HEK293T (cell line): ENCODE results near the gene RIC8A.

Experiments used
- CTCF ChIA-PET: fragments of 350-600 bp; formaldehyde crosslinking; extraction: SDS; loops from one replicate; lab custom pipeline; 2021; ENCODE audit warnings: antibody characterized with exemption, inconsistent platforms; lab: Yijun Ruan, JAX
- POLR2A ChIA-PET: fragments of 350-600 bp; formaldehyde crosslinking; extraction: SDS; loops from one replicate; lab custom pipeline; 2020; ENCODE audit warnings: antibody characterized with exemption, inconsistent platforms; lab: Yijun Ruan, JAX
- DNase-seq: peaks from one replicate; pipeline ENCODE4 v3.0.0; 2012; ENCODE audit warnings: mixed read lengths; ENCODE audit errors: extremely low spot score
- ARNT ChIP-seq: fragments of 450-650 bp; IDR thresholded peaks from 2 replicates; pipeline ENCODE4 v1.6.1; 2017; ENCODE audit warnings: mild to moderate bottlenecking
- BHLHE40 ChIP-seq: fragments of 450-650 bp; IDR thresholded peaks from 2 replicates; pipeline ENCODE4 v1.6.1; 2016; ENCODE audit warnings: mild to moderate bottlenecking, moderate library complexity, borderline replicate concordance
- CTBP1 ChIP-seq: fragments of 450-650 bp; IDR thresholded peaks from 2 replicates; pipeline ENCODE4 v1.6.1; 2016; ENCODE audit warnings: borderline replicate concordance
- ELF4 ChIP-seq: fragments of 450-650 bp; IDR thresholded peaks from 2 replicates; pipeline ENCODE4 v1.6.1; 2017; ENCODE audit warnings: antibody characterized with exemption
- FOXA1 ChIP-seq: fragments of 450-650 bp; IDR thresholded peaks from 2 replicates; pipeline ENCODE4 v1.6.1; 2016; ENCODE audit warnings: mild to moderate bottlenecking
- FOXK2 ChIP-seq: fragments of 450-650 bp; IDR thresholded peaks from 2 replicates; pipeline ENCODE4 v1.6.1; 2016; ENCODE audit warnings: mild to moderate bottlenecking
- FOXM1 ChIP-seq: fragments of 450-650 bp; IDR thresholded peaks from 2 replicates; pipeline ENCODE4 v1.6.1; 2017; ENCODE audit warnings: mild to moderate bottlenecking, borderline replicate concordance
- HDGF ChIP-seq: fragments of 450-650 bp; IDR thresholded peaks from 2 replicates; pipeline ENCODE4 v1.6.1; 2017; ENCODE audit warnings: antibody characterized with exemption, borderline replicate concordance
- L3MBTL2 ChIP-seq: fragments of 450-650 bp; conservative IDR thresholded peaks from 2 replicates; pipeline ENCODE4 v1.6.1; 2016; ENCODE audit warnings: mild to moderate bottlenecking
- LEF1 ChIP-seq: fragments of 450-650 bp; IDR thresholded peaks from 2 replicates; pipeline ENCODE4 v1.6.1; 2017; ENCODE audit warnings: mild to moderate bottlenecking, borderline replicate concordance
- NFRKB ChIP-seq: fragments of 450-650 bp; IDR thresholded peaks from 2 replicates; pipeline ENCODE4 v1.6.1; 2016; ENCODE audit warnings: mild to moderate bottlenecking, moderate library complexity
- SP1 ChIP-seq: fragments of 450-650 bp; IDR thresholded peaks from 2 replicates; pipeline ENCODE4 v1.6.1; 2017
- SUZ12 ChIP-seq: fragments of 450-650 bp; IDR thresholded peaks from 2 replicates; pipeline ENCODE4 v1.6.1; 2016; ENCODE audit warnings: mild to moderate bottlenecking
- TARDBP ChIP-seq: fragments of 450-650 bp; IDR thresholded peaks from 2 replicates; pipeline ENCODE4 v1.6.1; 2016
- ZNF384 ChIP-seq: fragments of 450-650 bp; IDR thresholded peaks from 2 replicates; pipeline ENCODE4 v1.6.1; 2016
- TF ChIP-seq, protein P1 (sequence below): fragments of 450-650 bp; IDR thresholded peaks from 2 replicates; pipeline ENCODE4 v1.6.1; 2016

The RIC8A gene

DNA sequence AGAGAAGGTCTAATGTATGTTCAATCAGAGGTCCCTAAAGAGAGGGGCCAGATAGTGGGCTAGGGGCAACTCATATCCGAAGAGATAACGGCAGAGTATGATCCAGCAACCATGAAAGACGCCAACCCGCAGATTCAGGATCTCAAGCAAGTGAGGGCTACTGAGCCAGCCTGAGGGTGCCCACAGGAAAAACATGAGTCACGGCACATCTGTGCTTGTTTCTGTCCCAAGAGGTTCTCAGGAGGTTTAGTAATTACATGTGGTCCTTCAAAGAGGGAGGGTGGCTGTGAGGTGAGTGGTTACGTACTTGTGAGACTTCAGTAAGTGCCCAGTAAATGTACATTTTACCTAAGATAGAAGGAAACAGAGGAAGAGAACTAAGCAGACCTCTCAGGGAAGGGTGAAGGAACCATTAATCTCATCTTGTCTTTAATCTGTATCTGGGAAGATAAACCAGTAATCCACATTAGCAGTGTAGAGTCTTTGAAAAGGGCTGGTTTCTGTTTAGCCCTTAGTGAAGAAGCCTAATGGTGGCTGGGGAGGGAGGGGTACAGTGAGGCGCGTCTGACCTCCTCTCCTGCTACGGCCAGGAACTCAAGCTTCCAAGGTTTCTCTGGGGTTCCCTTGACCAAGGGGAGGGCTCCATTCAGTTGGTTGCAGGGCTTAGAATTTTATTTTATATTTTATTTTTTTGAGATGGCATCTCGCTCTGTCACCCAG lies 18.4 kb downstream of the RIC8A start:
- ChIA-PET CTCF (no interaction called here), POLR2A (interaction anchor here (0.6 kb wide), 1 partner anchor 19 kb away, joined by 3 read pairs; the partner anchor contains the start of genes BET1L and RIC8A)
- no peak for TF ChIP-seq FOXA1
- TF ChIP-seq NFRKB = no peak
- TF ChIP-seq HDGF = no peak
- no peak for TF ChIP-seq ZNF384
- TF ChIP-seq SUZ12 = no peak
- TF ChIP-seq, protein P1, sequence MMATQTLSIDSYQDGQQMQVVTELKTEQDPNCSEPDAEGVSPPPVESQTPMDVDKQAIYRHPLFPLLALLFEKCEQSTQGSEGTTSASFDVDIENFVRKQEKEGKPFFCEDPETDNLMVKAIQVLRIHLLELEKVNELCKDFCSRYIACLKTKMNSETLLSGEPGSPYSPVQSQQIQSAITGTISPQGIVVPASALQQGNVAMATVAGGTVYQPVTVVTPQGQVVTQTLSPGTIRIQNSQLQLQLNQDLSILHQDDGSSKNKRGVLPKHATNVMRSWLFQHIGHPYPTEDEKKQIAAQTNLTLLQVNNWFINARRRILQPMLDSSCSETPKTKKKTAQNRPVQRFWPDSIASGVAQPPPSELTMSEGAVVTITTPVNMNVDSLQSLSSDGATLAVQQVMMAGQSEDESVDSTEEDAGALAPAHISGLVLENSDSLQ = no peak
- TF ChIP-seq BHLHE40 = no peak
- TF ChIP-seq FOXM1 = no peak
- TF ChIP-seq SP1 = no peak
- no peak for TF ChIP-seq ARNT
- DNase-seq = no peak

DNA sequence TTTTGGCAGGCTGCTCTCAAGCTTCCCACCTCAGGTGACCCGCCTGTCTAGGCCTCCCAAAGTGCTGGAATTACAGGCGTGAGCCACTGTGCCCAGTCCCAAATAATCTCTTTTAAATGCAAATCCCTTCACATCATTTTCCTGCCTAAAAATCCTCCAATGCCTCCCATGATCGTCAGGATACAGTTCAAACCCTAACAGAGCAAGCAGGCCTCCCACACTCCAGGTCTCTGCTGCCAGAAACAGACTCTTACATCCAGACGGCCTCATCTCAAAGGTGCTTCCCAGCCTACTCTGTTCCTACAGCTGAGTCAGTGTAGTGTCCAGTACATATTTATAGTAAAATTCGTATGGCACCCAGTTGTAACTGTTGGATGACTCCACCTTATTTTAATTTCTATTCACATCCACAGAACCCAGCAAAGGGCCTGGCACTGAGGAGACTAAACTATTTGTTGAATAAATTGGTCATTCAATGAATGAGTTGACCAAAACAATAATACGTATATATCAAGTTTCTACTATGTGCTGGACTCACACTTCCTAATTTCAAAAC lies 20.4 kb downstream of the RIC8A start:
- TF ChIP-seq HDGF (no peak), TARDBP (no peak), LEF1 (no peak), FOXA1 (no peak), FOXM1 (no peak), SUZ12 (no peak), ZNF384 (no peak), NFRKB (no peak), L3MBTL2 (no peak), SP1 (no peak), ARNT (no peak)
- no peak for DNase-seq
- CTCF ChIA-PET = no interaction called here

DNA sequence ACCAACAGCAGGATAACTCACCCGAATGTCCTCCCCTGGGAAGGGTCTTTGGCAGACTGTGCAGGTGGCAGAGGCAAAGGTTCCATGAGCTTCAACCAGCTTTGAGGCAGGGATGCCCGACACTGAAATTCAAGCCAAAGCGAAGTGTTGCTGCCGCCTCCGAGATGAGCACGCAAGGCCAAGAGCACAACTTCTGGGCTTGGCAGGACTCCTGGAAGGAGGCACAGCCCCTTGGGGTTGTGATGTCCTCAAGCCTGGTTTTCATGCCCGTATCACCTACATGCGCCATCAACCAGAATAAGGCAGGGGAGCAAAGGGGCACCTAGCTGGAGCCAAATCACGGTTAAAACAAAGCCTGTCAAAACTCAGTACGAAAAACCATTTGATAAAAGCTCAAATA lies 22.9 kb downstream of the RIC8A start:
- ChIA-PET CTCF (no interaction called here), POLR2A (interaction anchor here (1.3 kb wide), 1 partner anchor 23 kb away, joined by 7 read pairs; the partner anchor contains the start of genes BET1L and RIC8A)
- TF ChIP-seq ARNT = no peak
- no peak for TF ChIP-seq ZNF384
- no peak for TF ChIP-seq FOXK2
- no peak for TF ChIP-seq FOXM1
- TF ChIP-seq ELF4 = no peak
- no peak for DNase-seq

More for the DNA sequence above, 20.4 kb downstream of the RIC8A start:
- POLR2A ChIA-PET = interaction anchor here (1.3 kb wide), 1 partner anchor 21 kb away, joined by 4 read pairs; the partner anchor contains the start of genes BET1L and RIC8A

DNA sequence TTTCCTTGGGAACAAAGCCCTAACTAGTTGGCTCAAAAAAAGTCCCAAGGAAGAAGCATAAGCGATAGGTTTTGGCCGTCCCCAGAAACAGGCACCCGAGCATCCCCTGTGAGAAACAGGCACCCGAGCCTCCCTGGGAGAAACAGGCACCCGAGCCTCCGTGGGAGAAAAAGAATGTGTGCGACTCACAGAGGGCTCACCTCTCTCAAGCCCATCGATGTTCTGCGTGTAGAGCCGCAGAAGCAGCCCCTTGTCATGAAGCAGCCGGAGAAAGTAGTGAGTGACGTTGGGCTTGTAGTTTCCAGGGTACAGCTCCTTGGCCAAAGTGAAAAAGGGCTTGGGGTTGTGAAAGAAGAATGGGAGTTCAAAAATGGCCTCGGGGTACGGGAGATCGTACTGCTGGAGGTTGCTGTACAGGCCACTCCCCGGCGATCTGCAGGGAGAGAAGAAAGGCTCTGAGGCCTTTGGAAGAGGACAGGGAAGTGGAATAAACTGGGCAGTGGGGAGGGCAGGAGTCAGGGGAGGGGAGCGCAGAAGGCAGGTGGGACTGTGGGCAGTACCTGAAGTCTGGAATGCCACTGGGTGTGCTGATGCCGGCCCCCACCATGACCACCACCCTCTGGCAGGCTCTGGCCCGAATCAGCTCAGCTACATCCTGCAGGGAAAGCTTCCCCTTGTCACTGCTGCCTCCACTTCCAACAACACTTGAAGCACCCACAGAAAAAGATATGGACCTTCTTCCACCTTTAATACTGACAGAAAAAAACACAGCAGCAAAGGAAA lies 25.5 kb downstream of the RIC8A start:
- POLR2A ChIA-PET = no interaction called here
- CTCF ChIA-PET = no interaction called here
- no peak for TF ChIP-seq SP1
- no peak for TF ChIP-seq ZNF384
- no peak for TF ChIP-seq FOXM1
- TF ChIP-seq CTBP1 = no peak
- TF ChIP-seq TARDBP = no peak
- TF ChIP-seq ELF4 = no peak
- no peak for TF ChIP-seq L3MBTL2
- TF ChIP-seq FOXK2 = no peak
- TF ChIP-seq ARNT = no peak
- TF ChIP-seq SUZ12 = no peak
- no peak for TF ChIP-seq LEF1
- no peak for TF ChIP-seq NFRKB
- no peak for TF ChIP-seq BHLHE40
- no peak for TF ChIP-seq HDGF
- DNase-seq = no peak

DNA sequence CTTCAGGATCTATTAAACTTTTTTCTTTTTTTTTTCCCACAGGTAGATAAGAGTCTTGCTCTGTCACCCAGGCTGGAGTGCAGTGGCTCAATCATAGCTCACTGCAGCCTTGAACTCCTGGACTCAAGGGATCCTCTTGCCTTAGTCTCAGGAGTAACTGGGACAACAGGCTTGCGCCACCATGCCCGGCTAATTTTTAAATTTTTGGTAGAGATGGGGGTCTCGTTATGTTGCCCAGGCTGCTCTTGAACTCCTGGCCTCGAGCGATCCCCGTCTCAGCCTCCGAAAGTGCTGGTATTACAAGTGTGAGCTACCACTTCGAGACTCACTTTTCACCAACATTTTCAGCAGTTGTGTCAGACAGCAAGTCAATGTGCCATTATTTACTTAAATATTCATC lies 27.7 kb downstream of the RIC8A start:
- CTCF ChIA-PET = no interaction called here
- POLR2A ChIA-PET = interaction anchor here (2.2 kb wide), 1 partner anchor 28 kb away, joined by 9 read pairs; the partner anchor contains the start of genes BET1L and RIC8A
- DNase-seq = no peak
- no peak for TF ChIP-seq FOXA1
- no peak for TF ChIP-seq HDGF
- no peak for TF ChIP-seq ARNT
- no peak for TF ChIP-seq CTBP1
- TF ChIP-seq SP1 = no peak
- no peak for TF ChIP-seq LEF1
- TF ChIP-seq FOXM1 = no peak
- TF ChIP-seq SUZ12 = no peak
- TF ChIP-seq NFRKB = no peak
- TF ChIP-seq ELF4 = no peak
- TF ChIP-seq FOXK2 = no peak
- no peak for TF ChIP-seq TARDBP
- TF ChIP-seq, protein P1 = no peak
- no peak for TF ChIP-seq L3MBTL2

DNA sequence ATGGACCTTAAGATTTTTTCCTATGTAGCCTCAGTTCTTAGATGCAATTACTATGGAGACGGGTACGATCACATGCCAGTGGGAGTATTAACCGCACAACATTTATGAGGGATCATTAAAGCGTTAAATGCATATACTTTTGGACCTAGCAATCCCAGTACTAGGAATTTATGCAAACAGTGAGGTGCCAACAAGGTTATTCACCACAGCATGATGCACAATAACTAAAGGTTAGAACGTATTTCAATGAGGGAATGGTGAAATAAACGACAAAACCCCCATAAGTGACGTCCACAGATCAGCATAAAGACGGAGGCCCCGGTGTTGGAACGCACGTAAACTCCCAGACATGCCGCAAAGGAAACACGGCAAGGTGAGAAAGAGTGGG lies 28.1 kb downstream of the RIC8A start:
- DNase-seq = no peak
- CTCF ChIA-PET = no interaction called here
- POLR2A ChIA-PET = interaction anchor here (2.2 kb wide), 1 partner anchor 28 kb away, joined by 9 read pairs; the partner anchor contains the start of genes BET1L and RIC8A
- TF ChIP-seq SUZ12 (no peak), L3MBTL2 (0 out of 2 replicates have a peak, but pooled peaks have one; percentile 27), FOXK2 (no peak)
